ENCODE measurements around the gene MT1X.

The MT1X gene

GRCh38 chr16:56637814-56638750 lies 44.2 kb upstream of the MT1X start, which contains the start of gene MT1A:
TSS of gene MT1A (plus strand) at chr16:56638666. CDS start at chr16:56638739, 73 bp downstream.
- no peaks in the 10 kb centered on the region for H3K27me3 ChIP-seq (ENCODE audit: insufficient read depth, low read length, poor library complexity, severe bottlenecking)
- H3K4me3 ChIP-seq (ENCODE audit: low read length, poor library complexity, severe bottlenecking), result no peak within 1 kb of the TSS

DNA sequence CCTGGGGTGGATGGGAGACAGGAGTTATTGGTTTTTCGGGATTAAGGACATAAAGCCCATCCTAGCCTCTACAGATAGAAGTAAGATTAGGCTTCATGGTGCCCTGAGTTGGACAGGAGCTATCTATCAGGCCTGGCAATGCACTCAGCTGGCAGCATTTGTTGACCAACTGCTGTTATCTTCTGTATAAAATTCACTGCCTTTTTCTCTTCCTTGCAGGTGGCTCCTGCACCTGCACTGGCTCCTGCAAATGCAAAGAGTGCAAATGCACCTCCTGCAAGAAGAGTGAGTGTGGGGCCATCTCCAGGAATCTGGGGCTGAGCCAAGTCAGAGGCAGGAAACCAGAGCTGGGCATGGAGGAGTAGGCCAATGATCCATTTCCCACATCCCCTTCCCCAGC lies 43.2 kb upstream of the MT1X start:
- Histone ChIP-seq H3K9me2 (replicated peaks; ENCODE audit: low read depth, low read length) (no peaks in the 10 kb centered on the region), H4K20me1 (ENCODE audit: insufficient read depth, low read length, poor library complexity, severe bottlenecking) (no peaks in the 10 kb centered on the region), H3K36me3 (ENCODE audit: insufficient read depth, low read length) (no peaks in the 10 kb centered on the region), H3K27me3 (ENCODE audit: insufficient read depth, low read length, poor library complexity, severe bottlenecking) (no peaks in the 10 kb centered on the region), H3K4me2 (ENCODE audit: low read depth, low read length, poor library complexity, severe bottlenecking) (no peak overlapping the region), H3K4me1 (ENCODE audit: insufficient read depth, low read length, poor library complexity, severe bottlenecking) (no peaks in the 10 kb centered on the region), H3K4me3 (ENCODE audit: low read length, poor library complexity, severe bottlenecking) (no peak overlapping the region), H3K79me2 (ENCODE audit: insufficient read depth, low read length) (no peaks in the 10 kb centered on the region), H3K9ac (ENCODE audit: low read depth, low read length, poor library complexity, severe bottlenecking) (no peak overlapping the region), H3K9me3 (ENCODE audit: insufficient read depth, low read depth, low read length) (no peaks in the 10 kb centered on the region), H3F3A (ENCODE audit: low read depth) (no peaks in the 10 kb centered on the region), H2AFZ (ENCODE audit: low read length) (no peak overlapping the region)
- TF ChIP-seq EZH2phosphoT487 (IDR thresholded peaks at IDR 0.05; ENCODE audit: borderline replicate concordance), result no peak
- TF ChIP-seq CTCF (conservative IDR thresholded peaks at IDR 0.05; ENCODE audit: low read length), result no peak

More at GRCh38 chr16:56637814-56638750, 44.2 kb upstream of the MT1X start, which contains the start of gene MT1A:
- no peaks in the 10 kb centered on the region for H3K9me2 ChIP-seq (replicated peaks; ENCODE audit: low read depth, low read length)
- H3F3A ChIP-seq (ENCODE audit: low read depth), result no peaks in the 10 kb centered on the region
- no peak within 1 kb of the TSS for H3K4me2 ChIP-seq (ENCODE audit: low read depth, low read length, poor library complexity, severe bottlenecking)
- H3K9ac ChIP-seq (ENCODE audit: low read depth, low read length, poor library complexity, severe bottlenecking), result no peak within 1 kb of the TSS
- no peaks in the 10 kb centered on the region for H3K4me1 ChIP-seq (ENCODE audit: insufficient read depth, low read length, poor library complexity, severe bottlenecking)
- no peak within 1 kb of the TSS for H2AFZ ChIP-seq (ENCODE audit: low read length)
- H3K9me3 ChIP-seq (ENCODE audit: insufficient read depth, low read depth, low read length), result no peaks in the 10 kb centered on the region
- H3K79me2 ChIP-seq (ENCODE audit: insufficient read depth, low read length), result no peaks in the 10 kb centered on the region
- no peaks in the 10 kb centered on the region for H4K20me1 ChIP-seq (ENCODE audit: insufficient read depth, low read length, poor library complexity, severe bottlenecking)
- no peaks in the 10 kb centered on the region for H3K36me3 ChIP-seq (ENCODE audit: insufficient read depth, low read length)
- TF ChIP-seq EZH2phosphoT487 (IDR thresholded peaks at IDR 0.05; ENCODE audit: borderline replicate concordance) (no peak), CTCF (conservative IDR thresholded peaks at IDR 0.05; ENCODE audit: low read length) (no peak)

DNA sequence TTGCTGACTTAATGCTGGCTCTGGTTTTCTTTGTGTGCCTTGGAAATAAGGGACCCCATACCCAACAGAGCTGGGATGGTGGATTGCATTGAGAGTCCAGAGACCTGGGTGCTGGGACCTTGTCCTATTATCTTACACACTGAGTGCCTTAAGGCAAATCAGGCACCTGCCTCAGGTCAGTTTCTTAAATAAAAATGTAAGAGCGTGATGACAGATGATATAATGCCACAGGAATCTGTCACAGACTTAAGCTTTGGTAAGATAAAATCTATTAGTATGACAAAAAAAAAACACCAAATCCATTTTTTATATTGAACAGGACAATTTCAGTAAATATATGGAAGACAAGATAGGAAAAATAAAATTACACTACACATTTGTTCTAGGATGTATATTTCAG lies 42.2 kb upstream of the MT1X start:
- Histone ChIP-seq H3K36me3 (ENCODE audit: insufficient read depth, low read length) (no peaks in the 10 kb centered on the region), H2AFZ (ENCODE audit: low read length) (no peak overlapping the region), H3K4me1 (ENCODE audit: insufficient read depth, low read length, poor library complexity, severe bottlenecking) (no peaks in the 10 kb centered on the region), H3K4me3 (ENCODE audit: low read length, poor library complexity, severe bottlenecking) (no peak overlapping the region), H3K27me3 (ENCODE audit: insufficient read depth, low read length, poor library complexity, severe bottlenecking) (no peaks in the 10 kb centered on the region), H3K9ac (ENCODE audit: low read depth, low read length, poor library complexity, severe bottlenecking) (no peak overlapping the region), H3K9me2 (replicated peaks; ENCODE audit: low read depth, low read length) (no peaks in the 10 kb centered on the region), H3K4me2 (ENCODE audit: low read depth, low read length, poor library complexity, severe bottlenecking) (no peak overlapping the region), H3K79me2 (ENCODE audit: insufficient read depth, low read length) (no peaks in the 10 kb centered on the region), H3F3A (ENCODE audit: low read depth) (no peaks in the 10 kb centered on the region), H3K9me3 (ENCODE audit: insufficient read depth, low read depth, low read length) (no peaks in the 10 kb centered on the region), H4K20me1 (ENCODE audit: insufficient read depth, low read length, poor library complexity, severe bottlenecking) (no peaks in the 10 kb centered on the region)
- TF ChIP-seq EZH2phosphoT487 (IDR thresholded peaks at IDR 0.05; ENCODE audit: borderline replicate concordance) (no peak), CTCF (conservative IDR thresholded peaks at IDR 0.05; ENCODE audit: low read length) (no peak)
